ENCODE results near the gene SP7. TPM values are rescaled to one million over a fixed set of nuclear protein-coding genes. Genes with fewer than 3 reads are reported as not detected.
A peak's percentile ranks its signal among the peaks of the same experiment; 100 is the strongest.
"Not testable (repeated sequence)": the region's sequence is repeated elsewhere in the genome, so short reads cannot be mapped to it uniquely, and the experiment has no call there.

SP7 gene
- total RNA-seq = not detected

DNA sequence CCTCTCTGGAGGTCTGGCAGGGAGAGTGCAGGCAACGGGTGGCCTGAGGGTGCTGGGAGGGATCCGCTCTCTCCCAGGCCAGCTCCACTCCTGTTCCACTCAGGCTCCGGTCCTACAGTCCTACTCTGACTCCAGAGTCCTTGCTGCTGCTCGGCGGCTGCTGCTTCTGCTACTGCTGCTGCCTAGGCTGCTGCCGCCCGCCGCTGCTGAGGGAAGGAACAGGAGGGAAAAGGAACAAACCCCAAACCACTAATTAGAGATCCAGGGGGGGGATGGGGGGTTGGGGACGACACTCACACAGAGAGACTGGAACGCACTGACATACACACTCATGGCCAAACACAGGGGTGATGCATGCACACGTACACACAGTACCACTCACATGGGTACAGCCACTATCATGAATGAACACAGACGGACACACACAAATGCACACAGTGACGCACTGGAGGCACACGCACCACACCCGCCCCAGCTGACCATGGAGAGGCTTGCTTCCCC is at the start of gene SP7:
SP7 (minus strand) TSS at position 174 of the 501 bp plus-strand sequence. CDS start 708 bp downstream, outside the sequence.
- H3K27me3 Mint-ChIP-seq = peaks cover 53% of the 10 kb centered on the region
- no peak within 1 kb of the TSS for H3K27ac Mint-ChIP-seq
- peaks cover 17% of the 10 kb centered on the region for H3K4me1 Mint-ChIP-seq
- CTCF ChIA-PET = interaction anchor here (1.2 to 4.8 kb wide), 4 partner anchors 8 to 89 kb away, joined by 4 to 20 read pairs (median 11); partner anchors contain the start of gene AAAS
- POLR2A ChIA-PET = no interaction called here
- DNase-seq = no peak
- H3K4me3 Mint-ChIP-seq = no peak within 1 kb of the TSS
- no peaks in the 10 kb centered on the region for H3K36me3 Mint-ChIP-seq (ENCODE audit: low read depth)
- no peaks in the 10 kb centered on the region for H3K9me3 Mint-ChIP-seq

DNA sequence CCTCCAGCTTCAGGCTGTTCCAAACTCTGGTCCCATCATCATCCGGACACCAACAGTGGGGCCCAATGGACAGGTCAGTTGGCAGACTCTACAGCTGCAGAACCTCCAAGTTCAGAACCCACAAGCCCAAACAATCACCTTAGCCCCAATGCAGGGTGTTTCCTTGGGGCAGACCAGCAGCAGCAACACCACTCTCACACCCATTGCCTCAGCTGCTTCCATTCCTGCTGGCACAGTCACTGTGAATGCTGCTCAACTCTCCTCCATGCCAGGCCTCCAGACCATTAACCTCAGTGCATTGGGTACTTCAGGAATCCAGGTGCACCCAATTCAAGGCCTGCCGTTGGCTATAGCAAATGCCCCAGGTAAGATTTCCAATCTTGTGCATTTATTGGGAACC is 47.1 kb upstream of the SP7 start:
- Mint-ChIP-seq H3K9me3 (no peaks in the 10 kb centered on the region), H3K27me3 (no peaks in the 10 kb centered on the region), H3K4me3 (peak overlapping the region; percentile 42), H3K27ac (peak overlapping the region; percentile 71), H3K4me1 (peaks cover 59% of the 10 kb centered on the region), H3K36me3 (ENCODE audit: low read depth) (peaks cover 52% of the 10 kb centered on the region)
- POLR2A ChIA-PET = no interaction called here
- CTCF ChIA-PET = interaction anchor here (0.6 to 4.1 kb wide), 10 partner anchors 10 to 62 kb away, joined by 3 to 34 read pairs (median 4); partner anchors contain the start of gene AAAS
- no peak for DNase-seq

DNA sequence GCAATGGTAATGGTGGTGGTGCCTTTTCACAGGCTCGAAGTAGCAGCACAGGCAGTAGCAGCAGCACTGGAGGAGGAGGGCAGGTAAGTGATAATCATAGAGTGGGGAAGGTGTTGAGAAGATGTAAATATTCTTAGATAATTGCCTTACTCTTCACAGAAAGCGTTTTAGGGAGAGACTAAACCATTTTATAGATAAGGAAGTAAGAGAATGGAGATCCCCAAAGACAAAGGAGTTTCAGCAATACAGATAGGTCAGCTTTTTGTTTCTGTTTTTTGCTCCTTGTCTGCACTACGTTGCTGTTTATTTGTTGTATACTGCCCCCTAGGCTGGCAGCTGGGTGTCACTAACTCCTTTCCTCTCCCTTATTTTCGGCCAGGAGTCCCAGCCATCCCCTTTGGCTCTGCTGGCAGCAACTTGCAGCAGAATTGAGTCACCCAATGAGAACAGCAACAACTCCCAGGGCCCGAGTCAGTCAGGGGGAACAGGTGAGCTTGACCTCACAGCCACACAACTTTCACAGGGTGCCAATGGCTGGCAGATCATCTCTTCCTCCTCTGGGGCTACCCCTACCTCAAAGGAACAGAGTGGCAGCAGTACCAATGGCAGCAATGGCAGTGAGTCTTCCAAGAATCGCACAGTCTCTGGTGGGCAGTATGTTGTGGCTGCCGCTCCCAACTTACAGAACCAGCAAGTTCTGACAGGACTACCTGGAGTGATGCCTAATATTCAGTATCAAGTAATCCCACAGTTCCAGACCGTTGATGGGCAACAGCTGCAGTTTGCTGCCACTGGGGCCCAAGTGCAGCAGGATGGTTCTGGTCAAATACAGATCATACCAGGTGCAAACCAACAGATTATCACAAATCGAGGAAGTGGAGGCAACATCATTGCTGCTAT is 45.8 kb upstream of the SP7 start:
- ChIA-PET POLR2A (no interaction called here), CTCF (interaction anchor here (0.6 to 4.1 kb wide), 15 partner anchors 14 to 245 kb away, joined by 3 to 34 read pairs (median 4); partner anchors contain the start of genes AAAS and PRR13)
- peak; percentile 62 for DNase-seq
- Mint-ChIP-seq H3K36me3 (ENCODE audit: low read depth) (peaks cover 45% of the 10 kb centered on the region), H3K27me3 (no peaks in the 10 kb centered on the region), H3K27ac (peak overlapping the region; percentile 90), H3K4me3 (peak overlapping the region; percentile 85), H3K9me3 (no peaks in the 10 kb centered on the region), H3K4me1 (peaks cover 50% of the 10 kb centered on the region)

- Mint-ChIP-seq H3K27ac (peak overlapping the region; percentile 90), H3K4me3 (peak overlapping the region; percentile 85), H3K36me3 (ENCODE audit: low read depth) (peaks cover 40% of the 10 kb centered on the region), H3K27me3 (no peaks in the 10 kb centered on the region), H3K4me1 (peaks cover 45% of the 10 kb centered on the region), H3K9me3 (no peaks in the 10 kb centered on the region)
- ChIA-PET CTCF (interaction anchor here (0.6 to 4.1 kb wide), 14 partner anchors 16 to 244 kb away, joined by 3 to 34 read pairs (median 4); partner anchors contain the start of genes AAAS and PRR13), POLR2A (no interaction called here)
- DNase-seq = no peak
These were observed 44.9 kb upstream of the SP7 start for GRCh38 chr12:53380794-53381730.

DNA sequence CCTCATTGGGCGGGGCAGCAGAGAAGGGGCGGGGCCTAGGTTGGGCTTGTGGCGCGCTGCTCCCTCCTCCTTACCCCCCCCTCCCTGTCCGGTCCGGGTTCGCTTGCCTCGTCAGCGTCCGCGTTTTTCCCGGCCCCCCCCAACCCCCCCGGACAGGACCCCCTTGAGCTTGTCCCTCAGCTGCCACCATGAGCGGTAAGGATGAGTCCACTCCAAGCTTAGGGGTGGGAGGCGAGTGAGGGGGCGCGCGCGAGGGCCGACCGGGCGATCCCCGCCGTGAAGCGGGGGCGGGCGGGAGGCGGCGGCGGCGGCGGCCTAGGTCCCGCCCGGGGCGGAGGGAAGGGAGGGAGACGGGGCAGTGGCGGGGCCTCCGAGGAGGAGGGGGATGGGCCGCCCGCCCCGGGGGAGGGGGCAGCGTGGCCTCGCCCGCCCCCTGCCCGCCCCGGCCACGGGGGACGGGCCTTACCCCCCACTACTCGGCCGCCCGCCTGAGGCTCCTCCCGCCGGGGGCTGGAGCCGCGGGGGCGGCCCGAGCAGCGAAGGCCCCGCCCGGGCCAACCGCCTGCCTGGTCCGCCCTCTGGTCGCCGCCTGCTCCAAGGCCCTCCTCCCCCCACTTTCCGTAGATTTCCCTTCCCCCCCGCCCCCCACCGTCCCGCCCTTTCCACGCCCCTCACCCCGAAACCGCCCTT is 44.1 kb upstream of the SP7 start, which contains the start of gene SP1:
SP1 (plus strand) TSS at position 73 of the 690 bp plus-strand sequence; CDS start at position 189, 116 bp downstream.
- CTCF ChIA-PET = interaction anchor here (0.7 to 2.2 kb wide), 7 partner anchors 15 to 1310 kb away, joined by 3 to 9 read pairs (median 3); partner anchors contain the start of genes AAAS and ATG101
- Mint-ChIP-seq H3K27ac (peak within 1 kb of the TSS; percentile 90), H3K9me3 (no peaks in the 10 kb centered on the region), H3K4me1 (peaks cover 42% of the 10 kb centered on the region), H3K27me3 (no peaks in the 10 kb centered on the region), H3K36me3 (ENCODE audit: low read depth) (peaks cover 38% of the 10 kb centered on the region), H3K4me3 (peak within 1 kb of the TSS; percentile 85)
- POLR2A ChIA-PET = interaction anchor here (0.7 to 1.2 kb wide), 4 partner anchors 10 to 1408 kb away, joined by 3 to 5 read pairs (median 4); partner anchors contain the start of gene TARBP2
- DNase-seq = peak; percentile 90

GRCh38 chr12:53379389-53380103 is 43.4 kb upstream of the SP7 start:
- Mint-ChIP-seq H3K36me3 (ENCODE audit: low read depth) (peaks cover 35% of the 10 kb centered on the region), H3K27me3 (no peaks in the 10 kb centered on the region), H3K9me3 (no peaks in the 10 kb centered on the region), H3K4me1 (peaks cover 40% of the 10 kb centered on the region), H3K4me3 (no peak overlapping the region), H3K27ac (no peak overlapping the region)
- ChIA-PET CTCF (interaction anchor here (0.6 to 3.3 kb wide), 11 partner anchors 26 to 1310 kb away, joined by 3 to 18 read pairs (median 3); partner anchors contain the start of genes AAAS, ATG101 and TARBP2), POLR2A (interaction anchor here (0.5 to 1.2 kb wide), 5 partner anchors 10 to 1408 kb away, joined by 3 to 5 read pairs (median 4); partner anchors contain the start of gene TARBP2)
- peak; percentile 99 for DNase-seq

DNA sequence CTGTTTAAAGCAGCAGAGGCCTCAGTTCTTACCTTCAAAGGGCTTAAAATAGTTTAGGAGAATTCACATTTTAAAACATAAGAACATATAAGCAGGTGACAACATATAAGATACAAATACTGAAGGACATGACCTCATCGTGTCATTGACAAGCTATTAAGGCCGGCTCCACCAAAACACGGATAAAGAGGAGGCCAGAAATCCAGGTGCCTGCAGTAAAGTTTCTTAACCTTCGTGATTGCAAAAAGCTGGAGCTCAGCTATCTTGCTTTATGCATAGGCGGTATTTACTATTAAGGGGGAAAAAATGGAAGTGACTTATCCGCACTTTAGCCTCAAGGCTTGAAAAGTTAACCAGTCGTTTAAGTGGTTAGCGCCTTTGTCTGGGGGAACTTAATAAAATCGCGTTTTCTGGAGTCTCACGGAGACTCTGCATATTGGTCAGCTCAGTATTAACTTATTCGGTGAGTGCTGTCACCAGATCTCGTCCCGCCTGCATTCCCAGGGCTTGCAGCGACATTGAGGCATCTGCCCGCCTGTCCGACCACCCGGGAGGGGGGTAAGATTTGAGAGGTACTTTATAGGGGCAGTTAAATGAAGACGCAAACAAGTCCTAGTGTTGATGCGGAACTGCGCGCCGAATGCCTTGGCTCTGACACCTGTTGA is 42.7 kb upstream of the SP7 start:
- peaks cover 30% of the 10 kb centered on the region for H3K36me3 Mint-ChIP-seq (ENCODE audit: low read depth)
- no peak overlapping the region for H3K27ac Mint-ChIP-seq
- ChIA-PET CTCF (interaction anchor here (0.7 to 3.3 kb wide), 8 partner anchors 26 to 280 kb away, joined by 3 to 18 read pairs (median 3); partner anchors contain the start of genes AAAS and TARBP2), POLR2A (interaction anchor here (1.2 kb wide), 2 partner anchors 9 to 122 kb away, joined by 4 to 5 read pairs; partner anchors contain the start of gene TARBP2)
- no peak for DNase-seq
- H3K9me3 Mint-ChIP-seq = no peaks in the 10 kb centered on the region
- peaks cover 35% of the 10 kb centered on the region for H3K4me1 Mint-ChIP-seq
- no peak overlapping the region for H3K4me3 Mint-ChIP-seq
- H3K27me3 Mint-ChIP-seq = no peaks in the 10 kb centered on the region

DNA sequence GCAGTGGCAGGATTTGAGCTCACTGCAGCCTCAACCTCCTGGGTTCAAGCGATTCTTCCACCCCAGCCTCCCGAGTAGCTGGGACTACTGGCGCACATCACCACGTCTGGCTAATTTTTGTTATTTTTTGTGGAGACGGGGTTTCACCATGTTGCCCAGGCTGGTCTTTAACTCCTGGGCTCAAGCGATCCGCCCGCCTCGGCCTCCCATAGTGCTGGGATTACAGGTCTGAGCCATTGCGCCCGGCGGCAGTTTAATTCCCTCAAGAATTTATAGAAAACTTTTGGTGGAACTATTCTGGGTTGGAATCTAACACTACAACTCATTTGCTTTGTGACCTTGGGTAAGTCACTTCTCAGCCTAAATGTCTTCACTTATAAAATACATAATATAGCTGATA is 42.1 kb upstream of the SP7 start:
- peaks cover 35% of the 10 kb centered on the region for H3K4me1 Mint-ChIP-seq
- POLR2A ChIA-PET = no interaction called here
- no peak overlapping the region for H3K4me3 Mint-ChIP-seq
- H3K27me3 Mint-ChIP-seq = no peaks in the 10 kb centered on the region
- no peak for DNase-seq
- CTCF ChIA-PET = interaction anchor here (1.3 to 3.3 kb wide), 3 partner anchors 25 to 96 kb away, joined by 3 to 18 read pairs (median 9); partner anchors contain the start of gene AAAS
- no peak overlapping the region for H3K27ac Mint-ChIP-seq
- peaks cover 24% of the 10 kb centered on the region for H3K36me3 Mint-ChIP-seq (ENCODE audit: low read depth)
- H3K9me3 Mint-ChIP-seq = no peaks in the 10 kb centered on the region

DNA sequence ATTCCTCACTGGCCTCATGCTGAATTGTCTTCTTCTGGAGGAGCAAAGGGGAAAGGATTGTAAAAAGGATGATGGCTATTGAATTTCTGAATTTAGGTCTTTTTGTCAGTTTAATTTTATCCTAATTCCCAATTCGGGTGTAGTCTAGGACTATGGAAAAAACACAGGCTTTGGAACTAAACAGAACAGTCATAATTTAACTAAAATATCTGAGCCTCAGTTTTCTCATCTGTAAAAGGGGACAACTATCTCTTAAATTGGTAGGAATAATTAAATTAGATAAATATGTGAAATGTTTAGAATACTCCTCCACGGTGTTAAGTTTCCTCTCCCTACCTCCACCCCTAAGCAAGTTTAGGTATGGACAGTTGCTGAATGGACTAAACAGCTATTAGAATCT is 40.6 kb upstream of the SP7 start:
- no peaks in the 10 kb centered on the region for H3K27me3 Mint-ChIP-seq
- POLR2A ChIA-PET = no interaction called here
- H3K27ac Mint-ChIP-seq = no peak overlapping the region
- peaks cover 30% of the 10 kb centered on the region for H3K4me1 Mint-ChIP-seq
- peaks cover 9% of the 10 kb centered on the region for H3K36me3 Mint-ChIP-seq (ENCODE audit: low read depth)
- CTCF ChIA-PET = interaction anchor here (3.3 kb wide), 1 partner anchor 23 kb away, joined by 18 read pairs; no protein-coding TSS in a partner anchor
- H3K4me3 Mint-ChIP-seq = no peak overlapping the region
- no peaks in the 10 kb centered on the region for H3K9me3 Mint-ChIP-seq
- DNase-seq = no peak

GRCh38 chr12:53374277-53374676 is 38.1 kb upstream of the SP7 start:
- POLR2A ChIA-PET = not testable (repeated sequence)

More at GRCh38 chr12:53374277-53374676, 38.1 kb upstream of the SP7 start:
- CTCF ChIA-PET = interaction anchor here (1.9 kb wide), 1 partner anchor 9 kb away, joined by 5 read pairs; no protein-coding TSS in a partner anchor
- not testable (repeated sequence) for H3K36me3 Mint-ChIP-seq (ENCODE audit: low read depth); H3K4me3 Mint-ChIP-seq; H3K9me3 Mint-ChIP-seq; DNase-seq; H3K27me3 Mint-ChIP-seq
- Mint-ChIP-seq H3K4me1 (peaks cover 34% of the 10 kb centered on the region), H3K27ac (peak overlapping the region; percentile 74)
